Left ventricle myocardium superior (tissue), 1 donor: ENCODE results near the gene APBA2. TPM values are rescaled to one million over a fixed set of nuclear protein-coding genes. Genes with fewer than 3 reads are reported as not detected.

Source experiments
- ATAC-seq: fragments of 200-7000 bp; cut with Tn5 transposase; one replicate; pipeline ENCODE4 v1.9.1; 2020; ENCODE audit warnings: mild to moderate bottlenecking, moderate library complexity
- DNase-seq: peaks from one replicate; pipeline ENCODE4 v3.0.0-alpha.2; 2020
- intact Hi-C: fragments of 100-400 bp; cut with micrococcal nuclease; formaldehyde crosslinking; loops from one replicate; pipeline ENCODE4 v1.11.0; 2022
- total RNA-seq: library from RNA; stranded (reverse); fragmentation: NEBNext Ultra II Directional; extraction: Animal tissue kit (Norgen Biotek cat#: 25700); gene quantifications from one replicate; pipeline ENCODE4 v1.2.1, GENCODE V29; 2021
- donor health status: DM: no; HTN: yes; CAD: no; lungs with severe emphysema.

APBA2 gene
- total RNA-seq, 1 donor from 2014 or later = 1.2 TPM

DNA sequence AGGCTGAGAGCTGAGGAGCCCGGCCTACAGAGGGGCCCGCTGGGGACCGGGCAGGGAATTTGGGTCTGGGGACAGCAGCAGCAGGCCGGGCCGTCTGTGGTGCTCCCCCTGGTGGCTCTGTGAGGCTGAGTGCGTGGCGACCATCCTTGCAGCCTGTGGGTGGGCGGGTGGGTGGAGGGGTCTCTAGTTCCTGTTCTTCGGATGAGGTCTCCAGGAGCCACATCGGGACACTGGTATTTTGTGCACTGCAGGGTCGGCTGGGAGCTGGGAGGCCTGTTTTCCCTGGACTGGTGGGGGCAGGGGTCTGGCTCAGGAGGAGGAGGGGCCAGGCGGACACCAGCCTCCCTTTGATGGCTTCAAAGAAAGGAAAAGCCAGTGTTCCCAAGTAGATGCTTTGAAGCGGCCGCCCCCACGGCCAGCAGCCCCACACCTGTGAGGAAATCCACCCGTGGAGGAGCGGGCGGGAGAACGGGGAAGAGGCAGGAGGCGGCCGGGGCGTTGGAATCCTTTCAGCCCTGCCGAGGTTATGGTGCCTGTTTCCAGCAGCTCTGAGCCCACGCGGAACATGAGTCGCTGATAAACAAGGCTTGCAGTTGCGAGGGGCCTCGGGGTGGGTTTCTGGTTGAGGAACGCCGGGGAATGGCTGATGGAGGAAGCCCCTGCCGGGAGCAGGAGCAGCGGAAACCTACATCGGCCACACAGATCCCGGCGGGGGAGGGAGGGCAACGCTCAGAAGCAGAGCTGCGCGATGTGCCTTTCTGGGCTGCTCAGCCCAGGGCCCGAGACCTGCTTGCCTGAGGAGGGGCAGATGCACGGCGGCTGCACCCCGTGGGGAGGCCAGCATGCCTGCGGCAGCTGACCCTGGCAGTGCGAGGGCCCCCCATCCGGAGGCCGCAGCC, 229.6 kb downstream of the APBA2 start:
- DNase-seq = no peak
- peak; percentile 47 for ATAC-seq
- intact Hi-C loops = no loop called here

DNA sequence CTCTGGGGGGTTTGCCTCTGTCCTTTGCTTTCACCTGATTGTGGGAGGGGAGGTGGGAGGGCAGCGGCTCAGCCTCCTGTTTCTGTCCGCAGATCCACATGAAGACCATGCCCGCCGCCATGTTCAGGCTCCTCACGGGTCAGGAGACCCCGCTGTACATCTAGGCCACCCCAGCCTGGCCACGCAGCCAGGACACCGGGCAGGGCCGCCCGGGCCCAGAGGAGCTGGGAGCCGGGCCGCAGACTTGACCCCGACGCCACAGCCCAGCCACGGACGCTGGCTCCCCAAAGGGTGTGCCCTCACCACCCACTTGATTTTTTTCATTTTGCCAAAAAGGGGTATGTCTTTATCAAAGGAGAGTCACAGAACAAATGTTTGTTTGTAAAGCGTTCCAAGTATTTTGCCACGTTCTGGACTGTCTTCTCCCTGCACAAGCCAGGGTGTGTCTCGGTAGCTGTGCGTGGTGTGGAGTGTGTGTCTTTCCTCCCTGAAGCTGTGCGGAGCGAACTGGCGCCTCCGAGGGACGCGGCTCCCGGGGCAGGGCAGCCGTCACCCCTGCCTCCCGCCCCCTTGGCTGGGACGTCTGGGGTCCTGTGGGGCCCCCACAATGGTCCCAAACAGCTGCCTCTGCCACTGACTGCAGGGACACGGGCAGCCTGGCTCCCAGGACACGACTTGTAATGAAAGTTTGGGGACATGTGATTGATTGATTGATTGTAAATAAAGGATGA, 231.4 kb downstream of the APBA2 start:
- intact Hi-C loops = no loop called here
- ATAC-seq = no peak
- no peak for DNase-seq

DNA sequence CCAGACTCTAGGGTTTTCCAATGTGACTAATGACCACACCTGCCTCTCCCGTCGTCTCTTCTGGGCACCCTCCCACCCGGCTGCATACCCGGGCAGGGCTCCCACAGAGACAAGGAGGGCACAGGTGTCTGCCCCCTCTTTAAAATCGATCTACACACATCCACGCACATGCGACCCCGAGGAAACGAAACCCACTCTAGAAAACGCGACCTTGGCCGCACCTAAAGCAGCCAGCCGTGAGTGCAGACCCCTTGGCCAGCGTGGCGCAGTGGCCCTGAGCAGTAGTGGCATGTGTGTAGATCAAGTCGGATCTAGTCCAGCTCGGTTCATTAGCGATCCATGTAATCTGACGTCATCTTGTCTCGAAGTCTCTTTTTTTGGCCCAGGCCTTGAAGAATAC, 232.0 kb downstream of the APBA2 start:
- intact Hi-C loops = no loop called here
- DNase-seq (no peak), ATAC-seq (no peak)

DNA sequence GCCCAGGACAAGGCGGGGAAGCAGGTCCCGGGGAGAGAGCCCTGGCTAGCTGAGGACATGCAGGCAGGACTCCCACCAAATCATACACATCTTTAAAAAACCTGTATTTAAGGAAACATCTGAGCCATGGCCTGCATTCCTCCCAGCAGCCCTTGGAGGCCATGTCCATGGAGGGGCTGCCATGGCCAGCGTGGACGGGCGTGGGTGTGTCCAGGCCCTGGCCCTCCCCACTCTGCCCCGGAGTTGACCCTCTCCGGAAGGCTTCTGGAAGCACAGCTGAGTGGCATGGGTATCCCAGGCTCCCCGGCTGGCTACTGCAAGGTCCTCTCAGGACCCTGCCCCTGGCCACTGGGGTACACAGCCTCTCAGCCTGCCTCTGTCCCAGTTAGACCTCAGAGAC, 234.1 kb downstream of the APBA2 start:
- intact Hi-C loops = no loop called here
- DNase-seq (no peak), ATAC-seq (no peak)

DNA sequence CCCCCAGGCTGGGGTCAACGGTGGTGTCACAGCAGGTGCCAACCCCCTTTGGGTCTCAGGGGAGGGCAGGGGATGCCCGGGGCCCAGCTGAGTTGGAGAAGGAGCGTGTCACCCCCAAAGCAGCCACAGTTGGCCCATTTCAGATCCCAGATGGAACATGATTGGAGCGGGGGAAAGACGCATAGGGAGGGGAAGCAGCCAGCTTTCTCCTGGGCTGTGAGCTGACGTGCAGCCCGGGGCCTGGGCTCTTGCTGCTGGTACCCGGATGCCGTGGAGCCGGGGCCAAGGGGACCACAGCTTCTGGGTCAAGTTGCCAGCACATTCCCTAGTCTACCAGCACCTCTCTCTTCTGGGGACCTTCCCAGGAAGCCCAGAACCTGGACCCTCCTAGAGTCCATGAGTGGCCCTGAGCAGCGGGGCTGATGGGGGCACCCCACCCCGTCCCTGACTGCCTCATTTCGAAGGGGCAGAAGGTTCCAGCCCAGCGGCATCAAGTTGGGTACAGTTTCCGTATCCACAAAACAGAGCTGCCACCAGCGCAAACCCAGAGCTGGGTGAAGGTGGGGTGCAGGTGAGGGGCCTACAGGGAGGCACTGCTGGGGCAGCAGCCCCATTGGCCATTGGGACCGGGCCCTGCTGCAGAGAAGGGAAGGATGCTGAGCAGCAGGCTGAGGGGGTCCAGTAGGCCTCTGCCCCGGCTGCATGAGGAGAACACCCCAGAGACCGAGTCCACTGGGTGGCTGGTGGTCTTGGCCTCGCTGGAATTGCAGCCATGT, 235.0 kb downstream of the APBA2 start:
- DNase-seq = no peak
- intact Hi-C loops = no loop called here
- ATAC-seq = no peak

DNA sequence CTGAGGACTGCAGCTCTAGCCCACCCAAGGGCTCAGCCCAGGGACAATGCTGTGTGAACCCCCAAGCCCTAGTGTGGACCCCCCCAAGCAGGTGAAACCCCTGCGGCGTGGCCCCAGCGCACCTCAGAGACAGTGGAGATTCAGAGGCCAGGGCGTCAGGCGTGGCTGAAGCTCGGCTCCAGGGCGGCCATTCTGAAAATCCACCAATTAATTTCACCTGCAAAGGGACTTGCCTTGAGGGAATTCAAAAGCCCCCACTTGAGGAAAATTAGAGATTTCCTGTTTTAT, 235.5 kb downstream of the APBA2 start:
- DNase-seq (no peak), ATAC-seq (no peak)
- intact Hi-C loops = no loop called here

DNA sequence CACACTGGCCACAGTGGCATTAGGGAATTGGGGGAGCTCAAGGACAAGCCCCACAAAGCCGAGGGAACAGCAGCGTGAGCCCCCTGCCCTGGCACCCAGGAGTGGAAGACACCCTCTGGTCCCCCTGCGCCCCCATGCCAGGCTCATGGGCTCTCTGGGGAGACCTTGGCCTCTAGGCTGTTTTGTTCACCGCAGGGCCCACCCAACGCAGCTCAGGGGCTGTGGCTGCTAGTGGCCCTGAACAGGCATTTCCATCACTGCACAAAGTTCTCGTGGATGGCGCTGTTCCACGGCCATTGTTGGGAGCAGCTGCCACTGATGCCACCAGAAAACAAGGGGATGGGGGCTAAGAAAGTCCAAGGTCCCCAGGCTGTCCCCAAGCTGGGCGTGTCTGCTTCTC, 236.1 kb downstream of the APBA2 start:
- DNase-seq (no peak), ATAC-seq (no peak)
- intact Hi-C loops = no loop called here

DNA sequence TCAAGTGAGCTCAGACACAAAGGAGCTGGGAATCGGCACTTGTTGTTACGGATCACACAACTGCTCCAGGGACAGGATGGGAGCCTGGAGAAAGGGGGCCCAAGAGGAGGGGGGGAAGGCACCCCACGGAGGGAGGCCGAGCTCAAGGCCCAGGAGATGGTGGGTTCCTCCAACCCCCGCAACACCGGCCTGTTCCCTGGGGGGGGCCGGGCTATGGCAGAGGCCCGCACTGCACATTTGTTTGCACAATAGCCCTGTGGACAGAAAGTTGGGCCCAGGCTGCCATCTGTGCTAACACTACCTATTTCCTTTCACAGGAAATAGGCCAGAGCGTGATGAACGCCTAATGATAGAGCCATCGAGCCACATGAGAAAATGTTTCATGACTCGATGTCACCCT, 236.7 kb downstream of the APBA2 start:
- ATAC-seq (no peak), DNase-seq (peak; percentile 5)
- intact Hi-C loops = no loop called here

DNA sequence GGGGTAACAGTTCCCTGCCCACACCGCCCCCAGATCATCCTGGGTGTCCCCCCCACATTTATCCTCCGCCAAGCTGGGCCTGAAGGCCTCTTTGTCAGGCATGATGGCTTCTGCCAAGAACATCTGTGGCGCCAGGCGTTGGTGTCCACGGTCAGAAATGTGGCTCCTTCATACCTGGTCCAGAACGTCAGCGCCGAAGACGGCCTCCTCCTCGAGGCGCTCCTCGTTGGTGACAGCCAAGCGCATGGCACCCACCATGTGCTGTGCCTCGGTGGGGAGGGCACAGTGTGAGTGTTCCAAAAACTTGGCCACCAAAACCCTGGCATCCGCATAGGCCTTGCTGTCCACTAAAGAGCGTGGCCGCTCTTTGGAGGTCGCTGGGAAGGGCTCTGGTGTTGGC, 237.4 kb downstream of the APBA2 start:
- ATAC-seq (no peak), DNase-seq (peak; percentile 19)
- intact Hi-C loops = no loop called here

DNA sequence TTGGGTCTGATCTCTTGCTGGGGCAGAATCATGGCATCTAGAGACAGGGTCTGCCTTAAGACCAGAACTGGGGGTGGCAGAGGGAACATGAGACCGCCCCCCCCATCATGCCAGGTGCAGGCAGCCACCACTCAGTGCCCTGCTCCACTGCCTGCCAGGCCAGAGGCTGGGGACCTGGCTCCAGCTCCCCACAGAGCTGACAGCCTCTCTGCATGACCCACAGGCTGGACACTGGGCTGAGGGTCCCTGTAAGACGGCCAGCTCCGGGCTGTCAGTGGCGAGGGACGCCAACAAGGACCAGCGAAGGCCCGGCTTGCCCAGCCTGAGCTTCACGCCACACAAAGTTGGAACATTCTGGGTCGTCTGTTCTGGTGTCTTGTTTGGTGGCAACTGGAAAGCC, 238.2 kb downstream of the APBA2 start:
- ATAC-seq = no peak
- intact Hi-C loops = no loop called here
- peak; percentile 5 for DNase-seq

DNA sequence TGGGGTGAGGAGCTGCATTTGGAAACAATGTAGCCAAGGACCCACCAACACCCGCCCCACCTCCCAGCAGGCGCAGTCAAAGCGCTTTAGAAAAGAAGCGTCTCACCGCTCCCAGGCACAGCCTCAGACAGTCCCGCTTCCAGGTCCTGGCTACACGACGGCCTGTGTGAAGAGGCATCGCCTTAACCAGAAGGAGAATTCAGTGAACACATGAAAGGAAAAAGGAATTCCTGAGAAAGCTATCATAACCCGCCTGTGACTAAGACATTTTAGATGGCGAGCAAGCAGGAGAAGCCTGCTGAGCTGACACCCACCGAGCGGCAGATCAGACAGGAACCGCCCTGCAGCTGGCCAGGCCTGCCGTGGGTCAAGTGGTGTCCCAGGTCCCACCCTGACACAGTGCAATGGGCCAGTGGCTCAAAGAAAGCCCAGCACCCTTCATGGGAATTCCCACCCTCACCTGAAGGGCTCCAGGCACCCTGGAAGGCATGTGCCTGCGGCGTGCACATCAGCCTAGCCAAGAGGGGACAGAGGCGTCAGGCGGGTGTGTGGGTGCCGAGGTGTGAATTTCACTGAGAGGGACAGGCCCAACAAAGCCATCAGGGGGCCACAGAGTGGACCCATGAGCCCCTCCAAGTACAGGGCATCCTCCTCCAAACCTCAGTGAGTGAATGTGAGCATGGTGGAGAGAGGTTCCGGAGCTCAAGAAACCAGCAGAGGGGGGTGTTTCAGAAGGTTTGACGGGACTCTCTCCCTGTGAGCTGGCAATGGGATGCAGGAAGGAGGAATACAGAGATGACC, 239.0 kb downstream of the APBA2 start:
- intact Hi-C loops = no loop called here
- no peak for DNase-seq
- ATAC-seq = no peak

DNA sequence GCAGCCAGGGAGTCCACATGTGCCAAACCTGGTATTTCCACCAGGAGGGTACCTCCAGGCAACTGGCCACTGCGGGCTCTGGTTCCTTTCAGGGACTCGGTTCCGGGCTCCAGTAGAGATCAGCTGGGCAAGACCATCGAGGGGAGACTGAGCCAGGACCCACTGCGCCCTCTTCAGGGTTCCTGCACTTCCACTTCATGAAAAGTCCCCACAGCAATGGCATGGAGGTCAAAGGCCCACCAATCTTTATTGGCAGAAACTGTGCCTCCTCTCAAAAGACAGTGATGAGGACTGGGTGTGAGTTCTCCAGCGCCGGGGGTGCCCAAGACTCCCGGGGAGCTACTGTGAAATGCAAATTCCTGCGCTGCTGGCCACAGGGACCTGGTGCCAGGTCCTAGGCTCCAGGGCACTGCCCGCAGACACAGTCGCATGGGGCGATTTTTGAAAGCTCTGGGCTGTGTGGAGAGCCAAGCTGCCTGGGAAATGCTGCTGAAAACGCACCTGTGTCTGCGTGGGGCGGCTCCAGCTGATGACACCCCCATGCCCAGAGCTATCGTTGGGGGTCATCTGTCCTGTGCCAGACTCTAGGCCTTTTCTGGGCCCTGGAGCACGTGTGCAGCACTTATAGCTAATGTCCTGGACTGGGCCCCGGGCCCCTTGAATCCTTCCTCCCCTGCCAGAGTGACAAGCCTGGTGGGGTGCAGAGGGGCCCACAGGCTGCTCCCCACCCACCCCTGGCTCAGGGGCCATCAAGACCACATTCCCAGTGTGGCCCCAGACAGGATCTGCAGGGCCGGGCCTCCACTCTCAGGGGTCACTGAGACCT, 239.8 kb downstream of the APBA2 start:
- no peak for ATAC-seq
- DNase-seq = no peak
- intact Hi-C loops = no loop called here

DNA sequence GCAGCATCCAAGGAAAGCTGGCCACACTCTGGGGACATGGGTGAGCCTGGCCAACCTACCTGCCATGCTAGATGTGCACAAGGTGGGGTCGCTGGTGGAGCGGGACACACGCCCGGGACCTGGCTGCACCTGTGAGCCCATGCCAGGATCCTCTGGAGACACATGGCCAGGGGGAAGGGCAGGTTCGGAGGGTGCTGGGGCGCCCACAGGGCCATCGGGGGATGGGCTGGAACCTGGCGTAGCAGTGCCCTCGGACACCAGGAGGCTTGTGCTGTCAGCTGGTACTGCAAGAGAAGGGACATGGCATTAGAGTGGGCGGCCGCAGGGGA, 240.4 kb downstream of the APBA2 start:
- intact Hi-C loops = no loop called here
- no peak for ATAC-seq
- no peak for DNase-seq

DNA sequence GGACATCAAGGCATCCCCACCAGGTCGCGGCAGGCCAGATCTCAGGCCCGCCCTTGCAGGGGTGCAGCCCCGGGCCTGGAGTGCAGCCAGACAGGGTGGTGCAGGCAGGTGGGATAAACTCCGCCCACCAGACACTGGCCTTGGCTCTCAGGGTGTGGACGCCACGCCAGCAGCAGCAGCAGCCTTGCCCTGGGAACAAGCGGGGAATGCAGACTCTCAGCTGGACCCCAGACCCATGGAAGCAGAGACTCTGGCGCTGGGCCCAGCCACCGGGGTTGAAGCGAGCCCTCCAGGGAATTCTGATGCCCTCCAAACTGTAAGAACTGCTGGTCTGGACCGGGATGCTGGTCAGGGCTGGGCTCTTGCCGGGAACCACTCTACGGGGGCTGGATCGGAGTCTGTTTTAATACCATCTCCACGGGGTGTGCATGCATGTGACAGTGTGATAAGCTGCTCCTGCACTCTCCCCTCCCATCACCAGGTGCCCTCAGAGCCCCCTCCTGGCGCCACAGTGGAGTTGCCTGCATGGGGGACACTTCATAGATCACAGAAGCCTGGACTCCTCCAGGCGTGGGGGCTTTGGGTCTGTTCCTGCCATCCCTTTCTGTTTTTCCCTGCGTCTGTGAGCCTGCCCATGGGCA, 241.2 kb downstream of the APBA2 start:
- intact Hi-C loops = no loop called here

DNA sequence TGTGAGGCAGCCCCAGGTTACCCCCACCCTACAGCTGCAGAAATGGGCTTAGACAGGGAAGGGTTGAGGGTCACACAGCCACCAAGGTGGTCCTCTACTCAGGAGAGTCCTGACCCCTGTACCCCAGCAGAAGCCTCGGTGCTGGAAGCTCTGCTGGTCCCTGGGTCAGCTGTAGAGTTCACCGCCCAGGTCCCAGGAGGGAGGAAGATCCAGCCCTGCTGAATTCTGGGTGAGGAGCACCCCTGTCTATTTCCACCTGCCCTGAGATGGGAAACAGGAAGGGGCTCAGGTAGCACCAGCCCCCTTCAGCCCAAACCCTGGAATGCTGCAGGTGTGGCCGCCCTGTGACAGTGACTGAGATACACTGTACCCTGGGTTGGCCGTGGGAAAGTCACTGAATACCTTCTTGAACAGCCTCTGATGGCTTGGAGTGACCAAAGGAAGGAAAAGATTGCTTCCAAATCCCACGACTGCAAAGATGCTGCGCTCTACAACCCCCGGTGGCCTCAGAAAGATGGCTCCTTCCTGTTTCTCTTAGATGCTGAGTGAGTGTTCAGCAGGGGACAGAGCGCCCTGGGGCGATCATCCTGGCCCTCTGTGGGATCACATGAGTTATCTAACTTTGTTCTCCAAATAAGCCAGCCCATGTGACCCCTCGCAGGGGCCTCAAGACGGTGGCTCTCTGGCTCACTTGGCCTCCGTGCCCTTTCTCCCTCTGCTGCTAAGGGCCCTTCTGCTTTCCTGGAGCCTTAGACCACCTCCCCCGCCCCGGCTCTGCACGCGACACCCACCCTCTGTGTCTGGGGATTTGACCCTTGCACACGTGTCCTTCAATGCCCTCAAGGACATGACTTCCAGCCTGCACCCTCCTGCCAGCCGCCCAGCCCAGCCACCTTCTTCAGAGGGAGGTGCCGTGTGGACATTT, 242.0 kb downstream of the APBA2 start:
- intact Hi-C loops = no loop called here
- DNase-seq (no peak), ATAC-seq (no peak)

More for the DNA sequence above, 241.2 kb downstream of the APBA2 start:
- DNase-seq (no peak), ATAC-seq (no peak)

DNA sequence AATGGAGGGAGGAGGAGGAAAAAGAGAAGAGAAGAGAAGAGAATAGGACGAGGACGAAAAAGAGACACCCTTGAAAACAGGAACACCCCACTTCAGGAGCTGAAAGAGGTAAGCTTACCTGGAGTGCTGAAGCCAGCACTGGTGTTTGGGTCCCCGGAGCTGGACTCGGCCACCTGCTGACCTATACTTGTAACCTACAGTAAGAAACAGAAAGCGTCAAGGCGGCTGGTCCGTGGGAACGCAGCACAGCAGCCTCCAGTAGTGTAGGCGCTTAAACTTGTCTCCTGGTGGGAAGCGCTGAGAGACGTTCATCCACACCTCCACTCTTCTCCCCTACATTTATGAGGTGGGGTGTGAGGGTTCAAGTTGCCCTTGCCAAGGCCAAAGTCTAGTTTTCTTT, 242.9 kb downstream of the APBA2 start:
- intact Hi-C loops = no loop called here
- DNase-seq (no peak), ATAC-seq (no peak)

DNA sequence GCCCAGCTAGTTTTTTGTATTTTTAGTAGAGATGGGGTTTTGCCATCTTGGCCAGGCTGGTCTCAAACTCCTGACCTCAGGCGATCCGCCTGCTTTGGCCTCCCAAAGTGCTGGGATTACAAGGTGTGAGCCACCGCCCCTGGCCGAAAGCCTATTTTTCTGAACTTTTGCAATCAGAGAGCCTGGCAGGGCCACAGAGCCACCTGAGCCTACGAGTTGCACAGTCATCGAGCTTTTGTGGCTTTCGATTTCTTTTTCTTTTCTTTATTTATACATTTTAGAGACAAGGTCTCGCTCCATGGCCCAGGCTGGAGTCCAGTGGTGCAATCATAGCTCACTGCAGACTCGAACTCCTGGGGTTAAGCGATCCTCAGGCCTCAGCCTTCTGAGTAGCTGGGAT, 243.4 kb downstream of the APBA2 start:
- DNase-seq (no peak), ATAC-seq (no peak)
- intact Hi-C loops = no loop called here
